Upper lobe of right lung (tissue), 1 donor: ENCODE data around the gene CCDC102B. TPM values are rescaled to one million over a fixed set of nuclear protein-coding genes. Genes with fewer than 3 reads are reported as not detected.

ENCODE experiments used
- ATAC-seq: fragments of 200-7000 bp; cut with Tn5 transposase; one replicate; pipeline ENCODE4 v1.9.1; 2020; ENCODE audit warnings: mild to moderate bottlenecking, moderate library complexity
- DNase-seq: peaks from one replicate; pipeline ENCODE4 v3.0.0-alpha.2; 2020
- H3K27ac ChIP-seq: fragments of 200-600 bp; one replicate; pipeline ENCODE4 v1.8.0; 2022
- H3K27me3 ChIP-seq: fragments of 200-600 bp; one replicate; pipeline ENCODE4 v1.8.0; 2022; ENCODE audit warnings: mild to moderate bottlenecking
- H3K36me3 ChIP-seq: fragments of 200-600 bp; one replicate; pipeline ENCODE4 v1.8.0; 2022
- H3K4me1 ChIP-seq: fragments of 200-600 bp; one replicate; pipeline ENCODE4 v1.8.0; 2022
- H3K4me3 ChIP-seq: fragments of 200-600 bp; one replicate; pipeline ENCODE4 v1.8.0; 2022; ENCODE audit warnings: mild to moderate bottlenecking
- H3K9me3 ChIP-seq: fragments of 200-600 bp; one replicate; pipeline ENCODE4 v1.8.0; 2022
- intact Hi-C: fragments of 100-400 bp; cut with DNase I; formaldehyde crosslinking; loops from one replicate; pipeline ENCODE4 v1.11.0; 2022
- total RNA-seq: library from RNA; stranded (reverse); fragmentation: NEBNext Ultra II Directional; extraction: Animal tissue kit (Norgen Biotek cat#: 25700); gene quantifications from one replicate; pipeline ENCODE4 v1.2.1, GENCODE V29; 2021
- TF ChIP-seq, protein P1 (sequence below): fragments of 200-600 bp; IDR thresholded peaks from one replicate; pipeline ENCODE4 v1.8.0; 2022; ENCODE audit warnings: antibody characterized with exemption
- donor health status: DM: no; HTN: yes; CAD: no; lungs with severe emphysema.

Gene CCDC102B
- total RNA-seq, 1 donor from 2014 or later: 43.7 TPM

DNA sequence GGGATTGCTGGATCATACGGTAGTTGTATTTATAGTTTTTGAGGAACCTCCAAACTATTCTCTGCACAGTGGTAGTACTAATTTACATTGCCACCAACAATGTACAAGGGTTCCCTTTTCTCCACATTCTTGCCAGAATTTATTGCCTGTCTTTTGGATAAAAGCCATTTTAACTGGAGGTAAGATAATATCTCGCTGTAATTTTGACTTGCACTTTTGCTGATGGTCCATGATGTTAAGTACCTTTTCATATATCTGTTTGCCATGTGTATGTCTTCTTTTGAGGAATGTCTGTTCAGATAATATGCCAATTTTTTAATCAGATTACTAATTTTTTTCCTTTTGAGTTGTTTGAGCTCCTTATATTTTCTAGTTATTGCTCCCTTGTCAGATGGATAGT, 158.8 kb downstream of the CCDC102B start:
- Histone ChIP-seq H3K27me3 (no peaks in the 10 kb centered on the region), H3K9me3 (no peaks in the 10 kb centered on the region), H3K27ac (no peak overlapping the region), H3K4me1 (no peaks in the 10 kb centered on the region), H3K4me3 (no peak overlapping the region), H3K36me3 (no peaks in the 10 kb centered on the region)
- ATAC-seq (no peak), DNase-seq (no peak)
- TF ChIP-seq, protein P1, sequence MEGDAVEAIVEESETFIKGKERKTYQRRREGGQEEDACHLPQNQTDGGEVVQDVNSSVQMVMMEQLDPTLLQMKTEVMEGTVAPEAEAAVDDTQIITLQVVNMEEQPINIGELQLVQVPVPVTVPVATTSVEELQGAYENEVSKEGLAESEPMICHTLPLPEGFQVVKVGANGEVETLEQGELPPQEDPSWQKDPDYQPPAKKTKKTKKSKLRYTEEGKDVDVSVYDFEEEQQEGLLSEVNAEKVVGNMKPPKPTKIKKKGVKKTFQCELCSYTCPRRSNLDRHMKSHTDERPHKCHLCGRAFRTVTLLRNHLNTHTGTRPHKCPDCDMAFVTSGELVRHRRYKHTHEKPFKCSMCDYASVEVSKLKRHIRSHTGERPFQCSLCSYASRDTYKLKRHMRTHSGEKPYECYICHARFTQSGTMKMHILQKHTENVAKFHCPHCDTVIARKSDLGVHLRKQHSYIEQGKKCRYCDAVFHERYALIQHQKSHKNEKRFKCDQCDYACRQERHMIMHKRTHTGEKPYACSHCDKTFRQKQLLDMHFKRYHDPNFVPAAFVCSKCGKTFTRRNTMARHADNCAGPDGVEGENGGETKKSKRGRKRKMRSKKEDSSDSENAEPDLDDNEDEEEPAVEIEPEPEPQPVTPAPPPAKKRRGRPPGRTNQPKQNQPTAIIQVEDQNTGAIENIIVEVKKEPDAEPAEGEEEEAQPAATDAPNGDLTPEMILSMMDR: no peak
- intact Hi-C loops: no loop called here

DNA sequence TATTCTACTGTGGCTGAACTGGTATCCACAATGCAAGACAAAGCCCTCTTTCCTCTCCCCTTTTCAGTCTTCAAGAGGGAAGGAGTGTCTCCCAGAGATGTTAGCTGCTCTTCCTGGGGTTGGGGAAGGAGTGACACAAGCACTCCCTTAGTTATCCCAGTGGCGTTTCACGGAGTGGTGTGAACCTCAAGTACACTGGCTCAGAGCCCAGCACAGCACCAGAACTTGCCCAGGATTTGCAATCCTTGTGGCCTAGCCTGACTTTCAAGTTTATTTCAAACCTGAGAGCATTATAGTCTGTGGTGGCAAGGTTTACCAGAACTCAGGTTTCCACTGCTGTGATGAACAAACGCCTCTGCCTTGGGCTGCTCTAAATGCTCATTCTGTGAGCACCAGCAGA, 162.5 kb downstream of the CCDC102B start:
- no peaks in the 10 kb centered on the region for H3K27me3 ChIP-seq
- no peak for ATAC-seq
- H3K9me3 ChIP-seq: no peaks in the 10 kb centered on the region
- H3K4me3 ChIP-seq: no peak overlapping the region
- intact Hi-C loops: no loop called here
- no peak overlapping the region for H3K27ac ChIP-seq
- TF ChIP-seq, protein P1: no peak
- no peak for DNase-seq
- no peaks in the 10 kb centered on the region for H3K36me3 ChIP-seq
- no peaks in the 10 kb centered on the region for H3K4me1 ChIP-seq

DNA sequence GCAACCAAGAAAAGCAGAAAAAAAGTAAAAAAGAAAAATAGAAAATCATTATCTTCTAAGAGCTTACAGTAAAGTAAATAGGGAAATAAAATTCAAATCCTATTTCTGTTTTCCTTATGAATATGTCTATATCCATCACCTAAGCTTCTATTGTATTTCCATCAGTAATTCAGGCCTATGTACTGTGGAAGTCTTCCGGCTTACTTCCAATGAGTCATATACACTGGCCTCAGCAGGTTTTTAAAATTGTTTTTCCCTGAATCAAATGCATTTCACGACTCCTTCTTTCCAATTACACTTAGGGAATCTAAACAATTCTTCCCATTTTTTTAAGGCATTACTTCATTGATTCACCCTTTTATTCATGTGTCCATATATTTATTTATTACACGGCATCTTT, 164.7 kb downstream of the CCDC102B start:
- H3K36me3 ChIP-seq: no peaks in the 10 kb centered on the region
- TF ChIP-seq, protein P1: no peak
- H3K9me3 ChIP-seq: no peaks in the 10 kb centered on the region
- intact Hi-C loops: no loop called here
- no peaks in the 10 kb centered on the region for H3K27me3 ChIP-seq
- no peak for ATAC-seq
- H3K4me3 ChIP-seq: no peak overlapping the region
- H3K4me1 ChIP-seq: no peaks in the 10 kb centered on the region
- DNase-seq: no peak
- no peak overlapping the region for H3K27ac ChIP-seq

DNA sequence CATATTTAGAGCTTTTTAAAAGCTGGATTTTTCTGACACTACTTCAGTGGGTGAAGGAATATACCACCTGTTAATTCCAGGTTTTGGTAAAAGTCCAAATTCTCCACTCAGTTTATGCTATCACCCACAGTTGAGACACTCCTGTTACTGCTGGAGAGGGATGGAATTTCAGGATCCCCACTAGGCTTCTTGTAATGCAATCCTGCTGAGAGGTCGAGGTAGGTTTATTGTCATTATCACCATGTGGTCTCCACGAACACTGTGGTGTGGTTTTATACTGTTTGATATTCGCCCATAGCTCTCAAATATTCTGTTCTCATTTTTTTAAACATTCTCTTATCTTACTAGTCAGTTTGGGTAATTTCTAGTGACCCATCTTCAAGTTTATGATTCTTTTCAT, 167.9 kb downstream of the CCDC102B start:
- no peak overlapping the region for H3K4me3 ChIP-seq
- TF ChIP-seq, protein P1: no peak
- no peak overlapping the region for H3K27ac ChIP-seq
- no peak for DNase-seq
- no peaks in the 10 kb centered on the region for H3K4me1 ChIP-seq
- no peaks in the 10 kb centered on the region for H3K27me3 ChIP-seq
- no peak for ATAC-seq
- intact Hi-C loops: no loop called here
- no peaks in the 10 kb centered on the region for H3K9me3 ChIP-seq
- no peaks in the 10 kb centered on the region for H3K36me3 ChIP-seq

DNA sequence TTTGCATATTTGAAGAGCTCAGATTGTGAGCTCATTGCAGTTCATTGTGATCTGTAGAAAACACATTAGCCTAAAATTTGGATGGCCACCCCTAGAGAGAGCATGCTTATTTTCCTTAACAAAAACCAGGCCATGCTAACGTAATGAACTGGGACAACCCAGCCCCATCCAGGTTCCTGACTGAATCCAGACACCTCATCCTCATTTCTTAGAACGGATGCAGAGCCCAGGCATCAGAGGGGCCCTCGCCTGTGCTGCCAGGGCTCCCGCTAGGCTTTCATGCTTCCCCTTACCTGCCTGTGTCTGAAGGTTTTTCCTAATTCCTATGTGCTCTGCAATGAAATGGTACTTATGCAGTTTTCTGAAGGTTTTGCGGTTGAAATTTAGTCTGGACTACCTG, 171.1 kb downstream of the CCDC102B start:
- H3K9me3 ChIP-seq: no peaks in the 10 kb centered on the region
- TF ChIP-seq, protein P1: no peak
- no peaks in the 10 kb centered on the region for H3K36me3 ChIP-seq
- no peaks in the 10 kb centered on the region for H3K27me3 ChIP-seq
- H3K4me3 ChIP-seq: no peak overlapping the region
- no peaks in the 10 kb centered on the region for H3K4me1 ChIP-seq
- DNase-seq: no peak
- H3K27ac ChIP-seq: no peak overlapping the region
- ATAC-seq: no peak
- intact Hi-C loops: no loop called here

DNA sequence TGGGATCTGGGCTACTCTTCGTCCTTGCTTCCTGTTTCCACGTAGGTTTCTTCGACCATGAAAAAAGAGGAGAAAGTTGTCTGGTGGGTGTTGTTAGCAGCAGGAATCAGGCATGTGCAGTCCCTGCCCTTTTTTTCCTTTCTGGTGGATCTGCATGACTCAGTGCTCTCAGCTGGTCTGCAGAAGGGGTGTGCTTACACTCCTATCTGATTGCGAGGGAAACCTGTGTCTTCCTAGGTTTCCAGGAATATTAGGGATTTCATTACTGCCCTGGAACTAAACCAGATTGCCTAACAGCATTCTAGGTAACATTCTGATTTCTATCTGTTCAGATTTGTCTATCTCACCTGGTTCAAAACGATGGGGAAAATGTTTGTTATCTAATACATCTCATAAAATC, 174.3 kb downstream of the CCDC102B start:
- H3K27ac ChIP-seq: no peak overlapping the region
- TF ChIP-seq, protein P1: no peak

More for the DNA sequence above, 174.3 kb downstream of the CCDC102B start:
- H3K4me1 ChIP-seq: no peaks in the 10 kb centered on the region
- H3K36me3 ChIP-seq: no peaks in the 10 kb centered on the region
- DNase-seq (no peak), ATAC-seq (no peak)
- intact Hi-C loops: no loop called here
- H3K27me3 ChIP-seq: no peaks in the 10 kb centered on the region
- H3K9me3 ChIP-seq: no peaks in the 10 kb centered on the region
- H3K4me3 ChIP-seq: no peak overlapping the region
